CD4-positive, alpha-beta memory T cell (primary cell): Measurements from ENCODE around the gene SLC25A30. TPM values are rescaled to one million over a fixed set of nuclear protein-coding genes. Genes with fewer than 3 reads are reported as not detected.

Experiments used
- CTCF ChIA-PET: fragments of 350-600 bp; sonication (Branson Sonifier 250); formaldehyde crosslinking; loops from one replicate; lab custom pipeline; 2021; ENCODE audit warnings: inconsistent platforms; ENCODE audit not compliant: partially characterized antibody; lab: Charles Lee
- POLR2A ChIA-PET: fragments of 350-600 bp; sonication (Branson Sonifier 250); formaldehyde crosslinking; loops from one replicate; lab custom pipeline; 2021; ENCODE audit not compliant: partially characterized antibody; lab: Charles Lee
- DNase-seq, 5 donors: peaks; one replicate each; pipeline versions ENCODE4 v3.0.0 to v3.0.0-alpha.2; 2020 to 2022; ENCODE audit warnings: mixed read lengths in 1 of 5
- H3K27ac ChIP-seq: one replicate; pipeline ENCODE4 v1.7.0; 2013; ENCODE audit warnings: low read depth, low read length
- H3K27me3 ChIP-seq: 2 replicates; pipeline ENCODE4 v1.7.0; 2013; ENCODE audit warnings: mild to moderate bottlenecking, low read length, moderate library complexity; ENCODE audit not compliant: insufficient read depth
- H3K36me3 ChIP-seq: 2 replicates; pipeline ENCODE4 v1.7.0; 2013; ENCODE audit warnings: mild to moderate bottlenecking, low read length, moderate library complexity; ENCODE audit not compliant: insufficient read depth
- H3K4me1 ChIP-seq: 2 replicates; pipeline ENCODE4 v1.7.0; 2013; ENCODE audit warnings: mild to moderate bottlenecking, low read length, moderate library complexity; ENCODE audit not compliant: insufficient read depth
- H3K4me3 ChIP-seq, 2 donors: one replicate each; pipeline ENCODE4 v1.7.0; 2013; ENCODE audit warnings: low read length in 2 of 2, mild to moderate bottlenecking in 1 of 2
- H3K9me3 ChIP-seq, 2 donors: one replicate each; pipeline ENCODE4 v1.7.0; 2013; ENCODE audit warnings: low read length in 2 of 2, control low read depth in 1 of 2; ENCODE audit not compliant: control insufficient read depth in 1 of 2
- H3K27ac Mint-ChIP-seq, 7 donors: one replicate each; pipeline ENCODE4 v1.8.0; 2020 to 2021; ENCODE audit warnings: mixed read lengths in 7 of 7, mild to moderate bottlenecking in 6 of 7, inconsistent platforms in 3 of 7, moderate library complexity in 3 of 7
- H3K27me3 Mint-ChIP-seq, 2 donors: one replicate each; pipeline ENCODE4 v1.8.0; 2020 to 2021; ENCODE audit warnings: mixed read lengths in 2 of 2
- H3K36me3 Mint-ChIP-seq, 2 donors: one replicate each; pipeline ENCODE4 v1.8.0; 2020 to 2021; ENCODE audit warnings: mixed read lengths in 2 of 2, inconsistent platforms in 1 of 2, mild to moderate bottlenecking in 1 of 2
- H3K4me1 Mint-ChIP-seq, 4 donors: one replicate each; pipeline ENCODE4 v1.8.0; 2020 to 2021; ENCODE audit warnings: mixed read lengths in 4 of 4, mild to moderate bottlenecking in 1 of 4
- H3K4me3 Mint-ChIP-seq, 8 donors: one replicate each; pipeline ENCODE4 v1.8.0; 2020 to 2021; ENCODE audit warnings: mixed read lengths in 8 of 8, mild to moderate bottlenecking in 7 of 8, moderate library complexity in 6 of 8, inconsistent platforms in 3 of 8
- H3K9me3 Mint-ChIP-seq, 8 donors: one replicate each; pipeline ENCODE4 v1.8.0; 2020 to 2021; ENCODE audit warnings: mixed read lengths in 8 of 8, mild to moderate bottlenecking in 5 of 8, inconsistent platforms in 3 of 8, moderate library complexity in 1 of 8
- intact Hi-C: fragments of 100-400 bp; cut with micrococcal nuclease; formaldehyde crosslinking; loops from one replicate; pipeline ENCODE4 v1.15.1; 2023
- polyA plus RNA-seq, 2 donors: library from polyadenylated mRNA; unstranded; fragments of 300-500 nt; fragmentation: Illumina TruSeq; gene quantifications; one replicate each; pipeline ENCODE4 v1.2.3, GENCODE V29; 2021
- total RNA-seq, 2 experiments: library from RNA; stranded (reverse); gene quantifications; one replicate each; pipeline ENCODE4 v1.2.3, GENCODE V29; 2021

Gene SLC25A30
- 10 to 100 TPM; 21.4 to 22.0 TPM for total RNA-seq
- polyA plus RNA-seq, result 1 to 10 TPM; 1.8 to 2.0 TPM

DNA sequence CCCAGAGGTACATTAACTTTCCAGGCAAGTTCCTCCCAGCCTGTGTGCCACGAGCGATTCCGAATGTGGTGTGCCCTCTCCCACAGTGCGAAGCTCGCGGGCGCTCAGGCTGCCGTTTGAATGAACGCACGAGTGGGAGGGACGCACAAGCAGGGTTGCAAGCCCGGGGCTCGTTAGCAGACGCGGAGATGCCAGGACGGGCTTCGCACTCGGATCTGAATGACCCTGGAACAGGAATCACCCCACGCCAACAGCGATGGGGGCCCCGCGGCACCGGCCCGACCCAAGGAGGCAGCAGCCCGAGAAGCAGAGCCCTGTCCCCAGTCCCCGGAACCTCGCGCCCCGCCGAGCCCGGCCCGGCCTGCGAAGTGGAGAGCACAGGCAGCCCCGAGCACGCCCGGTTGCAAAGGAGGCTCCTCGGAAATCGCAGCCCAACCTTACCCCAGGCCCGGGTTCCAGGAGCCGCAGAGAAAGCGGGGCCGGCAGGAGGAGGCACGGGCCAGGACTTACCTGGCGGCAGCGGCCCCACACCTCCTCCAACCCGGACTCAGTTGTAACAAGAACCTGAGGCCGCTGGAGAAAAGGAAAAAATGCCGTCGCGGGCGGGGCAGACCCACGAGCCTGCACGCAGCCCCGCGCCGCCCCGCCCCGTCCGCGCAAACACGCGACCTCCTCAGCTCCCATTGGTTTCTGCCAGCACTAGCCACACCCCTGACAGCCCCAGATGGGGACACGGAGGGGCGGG, at the start of gene SLC25A30:
Gene SLC25A30 (minus strand): TSS at position 584 of the 745 bp plus-strand sequence. CDS start 6,948 bp downstream, outside the sequence.
- ChIA-PET POLR2A (interaction anchor here (0.5 to 5.5 kb wide), 27 partner anchors 9 to 1539 kb away, joined by 3 to 62 read pairs (median 4); partner anchors contain the start of genes CCDC122, COG3, GTF2F2 and LACC1), CTCF (interaction anchor here (0.6 to 6.4 kb wide), 8 partner anchors 13 to 95 kb away, joined by 3 to 41 read pairs (median 16); partner anchors contain the start of genes COG3 and TPT1)
- peak; percentile 86 to 93 (median 88) for DNase-seq
- Histone ChIP-seq H3K36me3 (no peaks in the 10 kb centered on the region), H3K27ac (peak within 1 kb of the TSS; percentile 79), H3K27me3 (no peaks in the 10 kb centered on the region), H3K9me3 (no peaks in the 10 kb centered on the region), H3K4me1 (peaks cover 37% of the 10 kb centered on the region), H3K4me3 (peak within 1 kb of the TSS; percentile 84 to 94)
- peaks cover 0 to 2% of the 10 kb centered on the region in 2 donors for H3K27me3 Mint-ChIP-seq
- peak within 1 kb of the TSS; percentile 94 to 97 (median 96) for H3K4me3 Mint-ChIP-seq
- peaks cover 0 to 15% of the 10 kb centered on the region in 2 donors for H3K36me3 Mint-ChIP-seq
- peaks cover 15 to 38% (median 25%) of the 10 kb centered on the region in 4 donors for H3K4me1 Mint-ChIP-seq
- intact Hi-C loops, result loop anchor here (1.0 to 5.0 kb wide), 5 partner anchors 23 to 371 kb away; partner anchors contain the start of genes COG3 and TPT1
- H3K27ac Mint-ChIP-seq, result peak within 1 kb of the TSS; percentile 94 to 99 (median 96)
- H3K9me3 Mint-ChIP-seq, result no peaks in the 10 kb centered on the region

GRCh38 chr13:45466359-45466758, 48.2 kb upstream of the SLC25A30 start:
- Mint-ChIP-seq H3K36me3 (peaks cover 2 to 12% of the 10 kb centered on the region in 2 donors), H3K9me3 (no peaks in the 10 kb centered on the region), H3K27me3 (no peaks in the 10 kb centered on the region), H3K4me3 (peak overlapping the region; percentile 90 to 95 (median 92)), H3K4me1 (peaks cover 41 to 77% (median 59%) of the 10 kb centered on the region in 4 donors), H3K27ac (peak overlapping the region; percentile 88 to 97 (median 94))
- Histone ChIP-seq H3K27ac (peak overlapping the region; percentile 98), H3K9me3 (no peaks in the 10 kb centered on the region), H3K27me3 (no peaks in the 10 kb centered on the region), H3K36me3 (peaks cover 4% of the 10 kb centered on the region), H3K4me1 (peaks cover 68% of the 10 kb centered on the region), H3K4me3 (no peak overlapping the region)
- CTCF ChIA-PET, result interaction anchor here (1.1 to 1.3 kb wide), 3 partner anchors 44 to 95 kb away, joined by 3 to 4 read pairs (median 4); no protein-coding TSS in a partner anchor
- POLR2A ChIA-PET, result no interaction called here
- no peak for DNase-seq
- intact Hi-C loops, result loop anchor here (5.0 kb wide), 1 partner anchor 889 kb away; the partner anchor contains the start of gene TSC22D1

DNA sequence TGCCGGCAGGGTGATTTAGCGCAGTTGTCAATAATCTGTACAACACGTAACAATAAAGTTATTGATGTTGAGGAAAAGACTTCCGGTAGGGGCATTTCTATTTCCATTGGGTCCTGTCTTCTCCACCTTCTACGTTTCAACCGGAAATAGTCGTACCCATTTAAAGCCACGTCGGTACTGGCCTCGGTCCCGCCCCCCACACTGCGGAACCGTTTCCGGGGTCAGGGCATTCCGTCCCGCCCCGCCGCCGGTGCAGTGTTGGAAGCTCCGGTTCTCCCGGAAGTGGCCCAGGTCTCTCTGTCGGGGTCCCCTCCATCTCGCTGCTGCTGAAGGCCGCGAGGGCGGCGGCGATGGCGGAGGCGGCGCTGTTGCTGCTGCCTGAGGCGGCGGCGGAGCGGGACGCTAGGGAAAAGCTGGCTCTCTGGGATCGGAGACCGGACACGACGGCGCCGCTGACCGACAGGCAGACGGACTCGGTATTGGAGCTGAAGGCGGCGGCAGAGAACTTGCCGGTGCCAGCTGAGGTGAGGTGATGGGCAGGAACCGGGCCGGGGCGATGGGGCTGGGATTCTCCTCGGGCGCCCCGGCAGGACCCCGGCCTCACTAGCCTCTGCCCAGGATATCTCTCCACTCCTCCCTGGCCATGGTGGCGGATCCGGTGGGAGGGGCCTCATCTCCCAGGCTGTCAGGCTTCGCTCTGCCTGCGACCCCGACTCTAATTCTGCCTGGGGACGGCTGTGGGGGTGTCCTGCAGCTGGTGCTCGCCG, 46.7 kb upstream of the SLC25A30 start, which contains the start of gene COG3:
Gene COG3 (plus strand): TSS at position 253 of the 767 bp plus-strand sequence. CDS start 98 bp downstream, at position 351.
- Histone ChIP-seq H3K27me3 (no peaks in the 10 kb centered on the region), H3K4me1 (peaks cover 53% of the 10 kb centered on the region), H3K4me3 (peak within 1 kb of the TSS; percentile 62 to 81), H3K27ac (peak within 1 kb of the TSS; percentile 98), H3K9me3 (no peaks in the 10 kb centered on the region), H3K36me3 (peaks cover 4% of the 10 kb centered on the region)
- CTCF ChIA-PET, result interaction anchor here (0.6 to 3.8 kb wide), 9 partner anchors 9 to 418 kb away, joined by 3 to 20 read pairs (median 4); partner anchors contain the start of genes SLC25A30 and TPT1
- Mint-ChIP-seq H3K36me3 (peaks cover 0 to 12% of the 10 kb centered on the region in 2 donors), H3K27ac (peak within 1 kb of the TSS; percentile 88 to 97 (median 94)), H3K27me3 (no peaks in the 10 kb centered on the region), H3K4me3 (peak within 1 kb of the TSS; percentile 90 to 95 (median 92)), H3K9me3 (no peaks in the 10 kb centered on the region), H3K4me1 (peaks cover 36 to 65% (median 49%) of the 10 kb centered on the region in 4 donors)
- intact Hi-C loops, result loop anchor here (1.0 to 5.0 kb wide), 5 partner anchors 47 to 888 kb away; partner anchors contain the start of genes GTF2F2, SLC25A30, TPT1 and TSC22D1
- peak; percentile 94 to 97 (median 97) for DNase-seq
- POLR2A ChIA-PET, result interaction anchor here (0.6 to 3.9 kb wide), 24 partner anchors 9 to 1323 kb away, joined by 3 to 62 read pairs (median 4); partner anchors contain the start of genes LCP1, SLC25A30, TPT1 and TSC22D1

GRCh38 chr13:45464141-45464686, 46.0 kb upstream of the SLC25A30 start:
- no peaks in the 10 kb centered on the region for H3K9me3 ChIP-seq
- intact Hi-C loops, result loop anchor here (1.0 kb wide), 4 partner anchors 46 to 344 kb away; partner anchors contain the start of genes GTF2F2, SLC25A30 and TPT1
- Mint-ChIP-seq H3K27me3 (peaks cover 0 to 2% of the 10 kb centered on the region in 2 donors), H3K4me1 (peaks cover 33 to 60% (median 46%) of the 10 kb centered on the region in 4 donors), H3K27ac (peak overlapping the region; percentile 88 to 97 (median 94)), H3K4me3 (peak overlapping the region; percentile 90 to 95 (median 92)), H3K36me3 (peaks cover 0 to 12% of the 10 kb centered on the region in 2 donors), H3K9me3 (peaks cover 0 to 3% (median 0%) of the 10 kb centered on the region in 8 donors)
- peak overlapping the region; percentile 62 to 81 for H3K4me3 ChIP-seq
- peak overlapping the region; percentile 98 for H3K27ac ChIP-seq
- peaks cover 49% of the 10 kb centered on the region for H3K4me1 ChIP-seq
- peaks cover 4% of the 10 kb centered on the region for H3K36me3 ChIP-seq
- peak in 1 of 5 donors; percentile 48 for DNase-seq
- ChIA-PET CTCF (interaction anchor here (0.6 to 3.8 kb wide), 8 partner anchors 9 to 417 kb away, joined by 3 to 20 read pairs (median 4); partner anchors contain the start of gene SLC25A30), POLR2A (interaction anchor here (0.6 to 3.9 kb wide), 19 partner anchors 9 to 1322 kb away, joined by 3 to 62 read pairs (median 4); partner anchors contain the start of genes LCP1, SLC25A30, TPT1 and TSC22D1)
- H3K27me3 ChIP-seq, result no peaks in the 10 kb centered on the region

- H3K4me3 Mint-ChIP-seq, result no peak overlapping the region
- intact Hi-C loops, result no loop called here
- CTCF ChIA-PET, result interaction anchor here (0.8 kb wide), 1 partner anchor 85 kb away, joined by 3 read pairs; no protein-coding TSS in a partner anchor
- no peak for DNase-seq
- no peaks in the 10 kb centered on the region for H3K9me3 ChIP-seq
- H3K27ac ChIP-seq, result no peak overlapping the region
- no peaks in the 10 kb centered on the region for H3K4me1 ChIP-seq
- no peaks in the 10 kb centered on the region for H3K36me3 ChIP-seq
- H3K27ac Mint-ChIP-seq, result no peak overlapping the region
- POLR2A ChIA-PET, result no interaction called here
- no peak overlapping the region for H3K4me3 ChIP-seq
- peaks cover 0 to 16% (median 10%) of the 10 kb centered on the region in 8 donors for H3K9me3 Mint-ChIP-seq
- H3K36me3 Mint-ChIP-seq, result peaks cover 0 to 6% of the 10 kb centered on the region in 2 donors
- peaks cover 0 to 3% (median under 1%) of the 10 kb centered on the region in 4 donors for H3K4me1 Mint-ChIP-seq
- no peaks in the 10 kb centered on the region for H3K27me3 ChIP-seq
- H3K27me3 Mint-ChIP-seq, result peaks cover 0 to 5% of the 10 kb centered on the region in 2 donors
Observed at GRCh38 chr13:45456196-45456972, 38.2 kb upstream of the SLC25A30 start.
